Measurements from ENCODE around the gene CRP.
"Not testable (repeated sequence)": the region's sequence is repeated elsewhere in the genome, so short reads cannot be mapped to it uniquely, and the experiment has no call there.

The CRP gene

DNA sequence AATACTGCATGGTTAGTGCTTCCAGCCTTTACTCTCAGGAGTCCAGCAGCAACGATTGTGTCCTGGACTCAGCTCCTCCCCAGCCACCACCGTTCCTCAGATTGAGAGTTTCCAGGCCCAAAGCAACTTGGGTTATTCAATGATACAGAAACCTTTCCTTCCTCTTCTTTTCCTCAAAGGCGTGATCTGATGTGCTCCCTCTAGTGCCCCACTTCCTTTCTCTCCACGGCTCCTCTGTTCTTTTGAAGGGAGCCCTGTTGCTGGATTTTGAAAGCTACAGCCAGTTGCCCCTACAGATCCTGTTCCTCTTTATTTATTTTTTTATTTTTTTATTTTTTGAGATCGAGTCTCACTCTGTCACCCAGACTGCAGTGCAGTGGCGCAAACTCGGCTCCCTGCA, 14.1 kb downstream of the CRP start:
- no peak for DNase-seq (ENCODE audit: low read depth in 1 of 2, low spot score in 1 of 2)

DNA sequence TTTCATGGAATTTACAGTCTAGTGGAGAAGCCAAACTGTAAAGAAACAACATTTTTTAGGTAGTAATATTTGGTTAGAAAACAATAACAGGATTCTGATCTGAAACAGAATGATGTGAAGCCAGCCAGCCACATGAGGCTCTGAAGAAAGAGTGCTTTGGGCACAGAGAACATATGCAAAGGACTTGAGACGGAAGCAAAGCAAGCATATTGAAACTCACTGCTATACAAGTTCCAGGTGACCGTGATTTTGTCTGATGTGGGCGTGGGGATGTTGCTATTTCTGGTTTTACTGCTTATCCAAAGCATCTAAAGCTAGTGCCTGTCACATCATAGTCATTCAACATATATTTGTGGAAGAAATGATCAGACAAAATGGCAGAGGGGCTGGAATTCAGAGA, 14.7 kb downstream of the CRP start:
- no peak for DNase-seq (ENCODE audit: low read depth in 1 of 2, low spot score in 1 of 2)

- no peak for DNase-seq (ENCODE audit: low read depth in 1 of 2, low spot score in 1 of 2)
Measured at GRCh38 chr1:159699246-159699645, 15.1 kb downstream of the CRP start.

- DNase-seq (ENCODE audit: low read depth in 1 of 2, low spot score in 1 of 2), result no peak
Measured at GRCh38 chr1:159687511-159687910, 26.9 kb downstream of the CRP start.

DNA sequence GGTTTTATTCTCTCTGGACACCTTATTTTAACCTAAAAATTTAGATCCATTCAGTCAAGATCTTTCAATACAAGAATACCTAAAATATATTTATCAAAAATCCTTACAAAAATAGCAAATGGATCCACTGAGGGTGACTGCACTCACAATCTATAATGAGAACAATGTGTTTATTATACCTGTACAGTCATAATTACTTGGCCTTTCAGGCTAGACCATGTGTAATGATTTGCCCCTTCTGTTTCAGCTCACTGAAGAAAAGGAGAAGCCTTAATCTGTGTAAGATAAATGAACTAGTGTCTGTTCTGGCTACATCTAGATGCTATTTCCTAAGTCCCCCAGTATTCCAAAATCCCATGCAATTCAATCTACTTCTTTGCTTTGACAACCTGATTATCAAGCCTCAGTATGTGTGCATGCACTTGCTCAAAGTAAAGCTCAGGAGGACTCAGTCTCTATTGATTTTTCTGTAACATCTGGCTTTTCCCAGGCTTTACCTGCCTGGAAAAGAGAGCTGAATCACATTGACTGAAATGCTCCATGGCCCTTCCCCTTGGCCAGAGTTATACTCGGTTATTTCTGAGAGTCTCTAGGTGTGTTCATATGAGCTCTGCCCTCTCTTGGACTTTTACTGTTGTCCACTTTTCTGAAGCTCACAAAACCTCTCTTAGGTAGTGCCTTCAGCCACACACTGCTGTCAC, 27.6 kb downstream of the CRP start:
- no peak for DNase-seq (ENCODE audit: low read depth in 1 of 2, low spot score in 1 of 2)

DNA sequence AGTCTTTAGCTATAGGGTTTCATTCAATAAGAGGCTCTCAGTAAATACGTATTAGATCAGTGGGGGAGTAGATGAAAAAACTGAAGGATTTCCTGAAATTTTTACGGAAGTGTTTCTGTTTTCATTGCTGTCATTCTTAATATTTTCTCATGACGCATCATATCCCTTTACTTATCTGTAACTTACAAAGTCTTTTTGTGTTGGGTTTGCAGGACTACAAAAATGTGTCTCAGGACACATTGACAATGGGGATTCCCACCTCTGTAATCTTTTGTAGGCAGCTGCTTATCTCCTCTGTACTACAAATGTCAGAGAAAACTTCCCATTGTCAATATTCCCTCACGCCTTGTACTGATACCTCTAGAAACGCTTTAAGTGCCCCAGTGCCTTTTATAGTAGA, 35.5 kb downstream of the CRP start:
- DNase-seq (ENCODE audit: low read depth in 1 of 2, low spot score in 1 of 2), result no peak

DNA sequence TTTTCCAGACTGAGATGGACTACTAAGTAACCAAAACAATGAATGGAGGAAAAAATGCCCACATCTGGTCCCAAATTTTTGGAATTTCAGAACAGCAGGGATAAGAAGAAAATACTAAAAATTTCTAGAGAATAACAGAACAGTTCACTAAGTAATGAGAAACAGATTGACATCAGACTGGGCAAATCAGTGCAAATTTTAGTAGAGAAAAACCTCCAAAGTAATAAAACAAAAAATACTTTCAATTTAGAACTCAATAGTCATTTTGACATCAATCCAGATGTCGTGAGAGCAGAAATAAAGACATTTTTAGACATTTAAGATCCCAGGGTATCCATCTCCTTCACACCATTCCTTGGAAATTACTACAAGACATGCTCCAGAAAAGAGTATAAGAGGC, 39.3 kb downstream of the CRP start:
- DNase-seq (ENCODE audit: low read depth in 1 of 2, low spot score in 1 of 2), result no peak

DNA sequence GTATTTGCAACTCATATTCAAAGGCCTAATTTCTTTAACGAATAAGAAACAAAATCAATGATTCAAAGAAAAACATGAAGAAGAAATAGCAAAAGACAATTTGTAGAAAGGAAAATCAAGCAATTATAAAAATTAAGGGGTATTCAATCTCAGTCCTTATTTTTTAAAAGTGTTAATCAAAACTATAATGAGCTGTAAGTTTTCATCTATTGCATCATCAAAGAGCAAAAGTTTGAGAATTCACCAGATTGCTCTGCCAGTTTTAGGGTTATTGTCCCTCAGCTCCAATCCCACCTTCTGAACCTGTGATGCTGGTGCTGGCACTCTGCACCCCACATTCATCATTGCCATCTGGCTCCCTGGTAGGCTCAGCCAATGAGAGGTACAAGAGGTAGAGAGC, 42.0 kb downstream of the CRP start:
- not testable (repeated sequence) for DNase-seq (ENCODE audit: low read depth in 1 of 2, low spot score in 1 of 2)

DNA sequence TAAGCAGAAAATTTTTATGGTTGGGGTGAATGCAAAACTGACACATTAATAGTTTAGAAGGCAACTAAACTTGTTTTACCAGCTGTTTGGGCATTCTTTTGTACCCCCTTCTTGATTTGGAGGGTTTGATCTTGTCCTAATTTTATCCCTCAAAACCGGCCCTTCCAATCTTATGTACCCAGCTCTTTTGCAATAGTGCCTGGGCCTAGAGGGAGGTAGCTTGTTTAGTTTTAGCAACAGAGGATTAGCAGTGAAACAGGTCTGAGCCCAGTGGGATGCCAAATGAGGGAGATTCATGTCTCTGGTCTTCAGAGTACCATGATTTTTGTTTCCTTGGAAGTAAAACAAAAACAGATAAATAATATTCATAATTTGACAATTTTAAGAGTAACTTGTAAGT, 45.1 kb downstream of the CRP start:
- no peak for DNase-seq (ENCODE audit: low read depth in 1 of 2, low spot score in 1 of 2)

DNA sequence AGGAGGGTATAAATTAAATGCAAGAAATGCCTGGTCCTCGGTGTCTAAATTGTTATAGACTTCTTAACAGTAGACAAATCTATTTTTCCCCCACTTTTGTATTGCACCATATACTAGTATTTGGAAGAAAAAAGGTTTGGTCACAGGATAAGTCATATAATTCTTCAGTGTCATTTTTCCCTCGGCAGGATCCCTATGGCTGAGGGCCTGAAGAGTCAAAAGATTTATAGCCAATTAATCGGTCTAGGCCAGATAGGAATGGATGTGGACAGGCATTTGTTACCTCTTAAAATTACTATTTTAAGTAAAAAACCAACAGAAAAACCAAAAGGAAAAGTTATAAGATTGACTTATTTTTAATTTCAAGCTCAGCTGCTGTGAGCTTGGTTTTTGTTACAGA, 45.6 kb downstream of the CRP start:
- DNase-seq (ENCODE audit: low read depth in 1 of 2, low spot score in 1 of 2), result no peak

GRCh38 chr1:159664247-159664646, 50.1 kb downstream of the CRP start:
- no peak for DNase-seq (ENCODE audit: low read depth in 1 of 2, low spot score in 1 of 2)

GRCh38 chr1:159663552-159663951, 50.8 kb downstream of the CRP start:
- DNase-seq (ENCODE audit: low read depth in 1 of 2, low spot score in 1 of 2), result no peak

All from activated CD4-positive, alpha-beta T cell treated with anti-CD3 and anti-CD28 coated beads, Interleukin-2, amount 50 U/mL, for 24 hours (primary cell).